Measurements from ENCODE around the gene C21orf91.

C21orf91 gene

GRCh38 chr21:17793246-17794123, 25.7 kb downstream of the C21orf91 start:
- DNase-seq, result no peak
- TF ChIP-seq POLR2A (IDR thresholded peaks at IDR 0.05; ENCODE audit: low read length), result no peak
- TF ChIP-seq GATA1 (IDR thresholded peaks at IDR 0.05; ENCODE audit: low read depth, low read length), result no peak

GRCh38 chr21:17789656-17790055, 29.5 kb downstream of the C21orf91 start:
- TF ChIP-seq POLR2A (IDR thresholded peaks at IDR 0.05; ENCODE audit: low read length) (no peak), GATA1 (IDR thresholded peaks at IDR 0.05; ENCODE audit: low read depth, low read length) (no peak)
- no peak for DNase-seq

GRCh38 chr21:17789069-17789468, 30.1 kb downstream of the C21orf91 start:
- no peak for DNase-seq
- TF ChIP-seq POLR2A (IDR thresholded peaks at IDR 0.05; ENCODE audit: low read length) (no peak), GATA1 (IDR thresholded peaks at IDR 0.05; ENCODE audit: low read depth, low read length) (no peak)

- TF ChIP-seq GATA1 (IDR thresholded peaks at IDR 0.05; ENCODE audit: low read depth, low read length), result no peak
- no peak for TF ChIP-seq POLR2A (IDR thresholded peaks at IDR 0.05; ENCODE audit: low read length)
- DNase-seq, result no peak
Observed at GRCh38 chr21:17786851-17787181, 32.3 kb downstream of the C21orf91 start.

DNA sequence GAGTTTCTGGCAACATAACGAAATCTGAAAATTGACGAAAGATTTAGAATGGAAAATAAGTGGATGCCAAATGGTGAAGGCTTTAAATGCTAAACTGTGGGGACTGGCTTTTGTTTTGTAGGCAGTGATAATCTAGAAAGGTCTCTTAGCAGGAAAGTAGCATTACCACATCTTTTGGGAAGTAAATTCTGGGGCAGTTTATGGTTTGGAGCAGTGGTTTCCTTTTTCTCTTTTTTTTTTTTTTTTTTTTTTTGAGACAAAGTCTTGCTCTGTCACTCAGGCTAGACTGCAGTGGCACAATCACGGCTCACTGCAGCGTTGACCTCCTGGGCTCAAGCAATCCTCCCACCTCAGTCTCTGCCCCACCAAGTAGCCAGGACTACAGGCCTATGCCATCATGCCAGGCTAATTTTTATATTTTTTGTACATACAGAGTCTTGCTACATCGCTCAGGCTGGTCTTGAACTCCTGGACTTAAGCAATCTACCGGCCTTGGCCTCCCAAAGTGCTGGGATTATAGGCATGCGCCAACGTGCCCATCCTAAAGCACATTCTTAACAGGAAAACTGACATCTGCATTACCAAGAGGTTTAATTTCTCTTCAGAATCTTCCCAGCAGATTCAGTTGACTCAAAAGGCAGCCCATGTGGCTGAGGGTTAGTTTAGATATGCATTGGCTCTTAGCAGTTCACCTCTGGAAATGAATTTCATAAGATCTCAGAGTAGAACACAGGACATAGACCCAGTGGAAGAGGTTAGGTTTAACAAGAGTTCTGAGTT, 32.9 kb downstream of the C21orf91 start:
- TF ChIP-seq GATA1 (IDR thresholded peaks at IDR 0.05; ENCODE audit: low read depth, low read length) (no peak), POLR2A (IDR thresholded peaks at IDR 0.05; ENCODE audit: low read length) (no peak)
- no peak for DNase-seq

DNA sequence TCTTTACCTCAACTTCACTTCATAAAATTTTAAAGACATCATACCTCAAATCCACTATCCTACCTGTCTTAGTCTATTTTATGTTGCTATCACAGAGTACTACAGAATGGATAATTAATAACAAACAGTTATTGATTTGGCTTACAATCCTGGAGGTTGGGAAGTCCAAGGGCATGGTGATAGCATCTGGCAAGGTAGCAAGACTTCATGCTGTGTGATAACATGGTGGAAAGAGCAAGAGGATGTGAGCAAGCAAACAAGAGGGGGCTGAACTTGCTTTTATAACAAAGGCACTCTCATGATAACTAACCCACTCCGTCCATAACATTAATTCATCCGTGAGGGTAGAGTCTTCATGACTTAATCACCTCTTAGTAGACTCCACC, 33.8 kb downstream of the C21orf91 start:
- DNase-seq, result no peak

GRCh38 chr21:17784604-17785402, 34.4 kb downstream of the C21orf91 start:
- TF ChIP-seq GATA1 (IDR thresholded peaks at IDR 0.05; ENCODE audit: low read depth, low read length), result no peak
- TF ChIP-seq POLR2A (IDR thresholded peaks at IDR 0.05; ENCODE audit: low read length), result no peak
- DNase-seq, result no peak

More for the DNA sequence above, 33.8 kb downstream of the C21orf91 start:
- TF ChIP-seq GATA1 (IDR thresholded peaks at IDR 0.05; ENCODE audit: low read depth, low read length), result no peak
- TF ChIP-seq POLR2A (IDR thresholded peaks at IDR 0.05; ENCODE audit: low read length), result no peak

GRCh38 chr21:17784180-17784598, 35.0 kb downstream of the C21orf91 start:
- TF ChIP-seq GATA1 (IDR thresholded peaks at IDR 0.05; ENCODE audit: low read depth, low read length) (no peak), POLR2A (IDR thresholded peaks at IDR 0.05; ENCODE audit: low read length) (no peak)
- DNase-seq, result no peak

DNA sequence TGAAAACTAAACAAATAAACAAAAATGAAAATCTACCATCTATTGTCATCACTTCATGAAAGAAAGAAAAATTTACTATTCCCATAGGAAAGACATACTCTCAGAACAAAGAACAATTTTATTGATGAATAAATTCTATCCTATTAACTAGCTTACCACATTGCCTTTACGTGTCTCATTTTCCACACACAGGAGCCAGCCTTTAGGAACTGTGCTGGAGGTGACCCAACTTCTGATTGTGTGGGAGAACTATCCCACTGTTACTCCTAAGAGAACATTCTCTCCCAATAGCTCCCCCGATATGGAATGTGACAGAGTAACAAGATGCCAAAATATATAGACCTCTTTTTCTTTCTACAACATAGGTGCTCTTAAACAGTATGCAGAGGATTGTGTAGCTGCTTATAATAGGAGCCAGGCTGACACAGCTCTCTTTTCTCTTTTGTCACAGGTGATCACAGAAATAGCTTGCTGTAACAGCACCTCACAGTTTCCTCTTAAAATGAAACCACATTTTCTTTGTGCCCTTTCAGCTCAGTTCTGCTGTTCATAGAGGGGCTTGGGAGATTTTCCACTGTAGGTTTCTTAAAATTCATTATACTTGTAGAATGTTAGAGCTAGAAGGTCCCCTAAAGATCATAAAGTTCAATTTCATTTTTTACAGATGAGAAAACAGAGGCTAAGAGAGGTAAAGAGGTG, 35.5 kb downstream of the C21orf91 start:
- DNase-seq, result no peak
- TF ChIP-seq GATA1 (IDR thresholded peaks at IDR 0.05; ENCODE audit: low read depth, low read length) (no peak), POLR2A (IDR thresholded peaks at IDR 0.05; ENCODE audit: low read length) (no peak)

DNA sequence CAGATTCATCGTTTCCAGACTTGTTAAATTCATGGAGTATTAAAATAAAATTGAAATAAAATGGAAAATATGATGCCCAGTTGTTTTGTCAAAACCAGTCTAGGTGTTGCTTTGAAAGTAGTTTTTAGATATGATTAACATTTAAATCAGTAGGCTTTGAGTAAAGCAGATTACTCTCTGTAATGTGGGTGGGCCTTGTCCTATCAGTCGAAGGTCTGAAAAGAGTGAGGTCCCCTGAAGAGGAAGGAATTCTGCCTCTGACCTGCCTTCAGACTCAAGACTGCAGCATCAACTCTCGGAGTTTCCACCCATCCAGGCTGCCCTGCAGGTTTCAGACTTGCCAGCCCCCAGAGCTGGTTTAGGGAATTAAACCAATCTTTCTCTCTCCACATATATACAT, 36.2 kb downstream of the C21orf91 start:
- TF ChIP-seq GATA1 (IDR thresholded peaks at IDR 0.05; ENCODE audit: low read depth, low read length), result no peak
- no peak for TF ChIP-seq POLR2A (IDR thresholded peaks at IDR 0.05; ENCODE audit: low read length)
- DNase-seq, result no peak

GRCh38 chr21:17782051-17782450, 37.1 kb downstream of the C21orf91 start:
- no peak for TF ChIP-seq GATA1 (IDR thresholded peaks at IDR 0.05; ENCODE audit: low read depth, low read length)
- TF ChIP-seq POLR2A (IDR thresholded peaks at IDR 0.05; ENCODE audit: low read length), result no peak
- DNase-seq, result no peak

DNA sequence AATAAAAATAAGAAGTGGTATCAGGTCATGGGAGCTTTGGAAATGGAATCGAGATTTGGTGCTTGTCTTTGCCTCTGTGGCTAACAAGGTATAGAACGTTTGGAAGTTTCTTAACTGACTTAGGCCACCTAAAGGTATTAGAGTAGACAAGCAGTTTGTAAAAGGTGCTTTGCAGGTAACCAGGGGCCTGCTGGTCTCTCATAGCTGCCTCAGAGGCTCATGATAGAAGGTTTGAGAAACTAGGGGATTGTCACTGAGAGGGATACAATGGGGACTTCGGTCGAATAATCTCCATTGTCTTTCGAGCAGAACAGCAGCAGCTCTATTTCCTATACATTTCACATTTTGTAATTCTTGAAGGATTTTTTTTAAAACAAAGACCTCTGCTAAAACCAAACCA, 37.6 kb downstream of the C21orf91 start:
- TF ChIP-seq POLR2A (IDR thresholded peaks at IDR 0.05; ENCODE audit: low read length) (no peak), GATA1 (IDR thresholded peaks at IDR 0.05; ENCODE audit: low read depth, low read length) (no peak)
- no peak for DNase-seq

DNA sequence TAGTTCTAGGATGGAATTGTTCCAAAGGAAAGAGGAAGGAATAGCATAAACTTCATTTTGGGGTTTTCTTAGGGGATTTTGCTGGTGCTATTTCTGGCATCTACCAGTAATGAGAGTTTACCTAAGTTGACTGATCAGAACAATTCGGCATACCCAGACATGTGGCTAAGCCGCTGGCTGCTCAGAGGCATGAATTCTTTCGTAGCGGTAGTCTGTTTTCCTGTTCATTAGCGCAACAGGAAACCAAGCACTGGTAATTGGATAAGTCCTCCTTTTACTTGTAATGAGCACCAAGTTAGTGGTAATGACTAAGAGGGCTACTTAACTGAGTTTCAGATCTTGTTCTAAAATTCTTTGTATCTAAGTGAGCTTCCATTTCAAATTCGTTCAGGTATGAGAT, 38.6 kb downstream of the C21orf91 start:
- DNase-seq, result no peak
- TF ChIP-seq GATA1 (IDR thresholded peaks at IDR 0.05; ENCODE audit: low read depth, low read length) (no peak), POLR2A (IDR thresholded peaks at IDR 0.05; ENCODE audit: low read length) (no peak)
